Neural cell (in vitro differentiated cells): ENCODE measurements around the gene CERKL. TPM values are rescaled to one million over a fixed set of nuclear protein-coding genes. Genes with fewer than 3 reads are reported as not detected.

Experiments used
- H2AFZ ChIP-seq: fragments of 200-600, 300-800 bp; sonication (generic), shearing (Covaris generic); 2 replicates; pipeline ENCODE4 v1.6.0; 2014; ENCODE audit warnings: low read depth, mild to moderate bottlenecking, antibody characterized with exemption, low read length, moderate library complexity
- H3F3A ChIP-seq: fragments of 200-600 bp; shearing (Covaris generic); 2 replicates; pipeline ENCODE4 v1.6.1; 2016; ENCODE audit warnings: mild to moderate bottlenecking, moderate library complexity, mixed read lengths, antibody characterized with exemption, low read length; ENCODE audit not compliant: insufficient read depth, poor library complexity, severe bottlenecking
- H3K27ac ChIP-seq: fragments of 200-600, 300-800 bp; sonication (generic), shearing (Covaris generic); 2 replicates; pipeline ENCODE4 v1.5.1; 2014; ENCODE audit warnings: mild to moderate bottlenecking, low read length, moderate library complexity
- H3K27me3 ChIP-seq: fragments of 300-800, 200-600 bp; sonication (generic), shearing (Covaris generic); 2 replicates; pipeline ENCODE4 v1.6.0; 2014; ENCODE audit warnings: mild to moderate bottlenecking, low read depth, low read length, moderate library complexity; ENCODE audit not compliant: insufficient read depth
- H3K36me3 ChIP-seq: fragments of 300-800, 200-600 bp; sonication (generic), shearing (Covaris generic); 2 replicates; pipeline ENCODE4 v1.5.1; 2014; ENCODE audit warnings: mild to moderate bottlenecking, antibody characterized with exemption, low read length, moderate library complexity; ENCODE audit not compliant: insufficient read depth
- H3K4me2 ChIP-seq: fragments of 300-800, 200-600 bp; sonication (generic), shearing (Covaris generic); 2 replicates; pipeline ENCODE4 v1.6.0; 2014; ENCODE audit warnings: mild to moderate bottlenecking, low read length
- H3K4me3 ChIP-seq: fragments of 300-800, 200-600 bp; sonication (generic), shearing (Covaris generic); 2 replicates; pipeline ENCODE4 v1.5.1; 2014; ENCODE audit warnings: mild to moderate bottlenecking, low read length, moderate library complexity
- H3K79me2 ChIP-seq: fragments of 200-600 bp; shearing (Covaris generic); replicated peaks from 2 replicates; pipeline ENCODE4 v1.6.0; 2014; ENCODE audit warnings: mild to moderate bottlenecking, low read length, moderate library complexity; ENCODE audit not compliant: insufficient read depth
- H3K9ac ChIP-seq: fragments of 300-800, 200-600 bp; sonication (generic), shearing (Covaris generic); 2 replicates; pipeline ENCODE4 v1.6.1; 2016; ENCODE audit warnings: mild to moderate bottlenecking, low read length, mixed read lengths
- H3K9me2 ChIP-seq: fragments of 200-600 bp; shearing (Covaris generic); 2 replicates; pipeline ENCODE4 v1.6.1; 2016; ENCODE audit warnings: mild to moderate bottlenecking, low read length, mixed read lengths; ENCODE audit not compliant: insufficient read depth
- H3K9me3 ChIP-seq: fragments of 200-600, 300-800 bp; sonication (generic), shearing (Covaris generic); 2 replicates; pipeline ENCODE4 v1.6.1; 2016; ENCODE audit warnings: mild to moderate bottlenecking, mixed run types, low read length, moderate library complexity, mixed read lengths
- H4K20me1 ChIP-seq: fragments of 200-600 bp; shearing (Covaris generic); 2 replicates; pipeline ENCODE4 v1.6.1; 2016; ENCODE audit warnings: mild to moderate bottlenecking, mixed run types; ENCODE audit not compliant: insufficient read depth
- CTCF ChIP-seq: fragments of 450-650 bp; IDR thresholded peaks from 2 replicates; pipeline ENCODE4 v1.5.1; 2014; ENCODE audit warnings: antibody characterized with exemption, mild to moderate bottlenecking, moderate library complexity; ENCODE audit not compliant: poor library complexity, severe bottlenecking
- EP300 ChIP-seq: fragments of 450-650 bp; conservative IDR thresholded peaks from 2 replicates; pipeline ENCODE4 v1.6.1; 2014; ENCODE audit warnings: antibody characterized with exemption, mild to moderate bottlenecking, moderate library complexity; ENCODE audit not compliant: poor library complexity, severe bottlenecking
- EZH2 ChIP-seq: fragments of 200-600, 300-800 bp; shearing (Covaris generic), sonication (generic); IDR thresholded peaks from 2 replicates; pipeline ENCODE4 v1.6.1; 2014; ENCODE audit warnings: antibody characterized with exemption, low read length, borderline replicate concordance, mild to moderate bottlenecking; ENCODE audit not compliant: insufficient read depth, poor library complexity, severe bottlenecking
- MXI1 ChIP-seq: fragments of 450-650 bp; conservative IDR thresholded peaks from 2 replicates; pipeline ENCODE4 v1.6.1; 2014; ENCODE audit warnings: antibody characterized with exemption, mild to moderate bottlenecking; ENCODE audit not compliant: poor library complexity, severe bottlenecking
- POLR2AphosphoS5 ChIP-seq: IDR thresholded peaks from 2 replicates; pipeline ENCODE4 v1.6.1; 2012
- RAD21 ChIP-seq: fragments of 450-650 bp; conservative IDR thresholded peaks from 2 replicates; pipeline ENCODE4 v1.6.1; 2014; ENCODE audit warnings: antibody characterized with exemption, mild to moderate bottlenecking, moderate library complexity
- SMC3 ChIP-seq: fragments of 450-650 bp; conservative IDR thresholded peaks from 2 replicates; pipeline ENCODE4 v1.6.1; 2014; ENCODE audit warnings: antibody characterized with exemption, mild to moderate bottlenecking, moderate library complexity; ENCODE audit not compliant: poor library complexity
- TAF1 ChIP-seq: IDR thresholded peaks from 2 replicates; pipeline ENCODE4 v1.6.1; 2012; ENCODE audit warnings: low read depth
- polyA plus RNA-seq: library from polyadenylated mRNA; depleted of rRNA; stranded (reverse); fragments of >200 nt; gene quantifications from 2 replicates; pipeline ENCODE4 v1.2.3, GENCODE V29; 2014
- TF ChIP-seq, protein P1 (sequence below): IDR thresholded peaks from 2 replicates; pipeline ENCODE4 v1.6.1; 2012; ENCODE audit warnings: borderline replicate concordance

CERKL gene
- polyA plus RNA-seq, 1 donor from 2014 or later = not detected

DNA sequence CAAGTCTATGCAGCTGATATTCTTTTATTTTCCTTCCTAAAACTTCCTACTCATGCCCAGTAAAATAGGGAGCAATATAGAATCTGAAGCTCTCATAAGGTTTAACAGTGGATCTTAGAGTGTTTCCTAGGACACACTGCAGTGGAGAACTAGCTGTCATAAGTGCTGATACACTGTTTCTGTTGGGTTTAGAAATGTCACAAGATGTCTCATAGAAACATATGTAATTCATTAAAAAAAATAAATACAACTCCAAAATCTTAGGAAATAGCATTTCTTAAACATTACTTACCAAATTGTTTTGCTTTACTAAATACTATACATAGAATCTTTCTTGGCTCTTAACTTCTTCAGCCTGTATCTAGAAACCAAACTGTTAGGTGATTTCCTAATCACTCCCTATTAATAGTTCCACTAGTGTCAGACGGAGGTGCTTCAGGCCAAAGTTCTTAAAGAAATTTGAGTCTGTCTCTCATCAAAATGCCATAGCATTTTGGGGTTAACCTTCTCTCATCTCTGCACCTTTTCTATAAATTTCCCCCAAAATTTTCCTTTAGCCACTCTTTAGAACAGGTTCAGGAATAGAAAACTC lies 93.7 kb downstream of the CERKL start:
- Histone ChIP-seq H3F3A (no peaks in the 10 kb centered on the region), H4K20me1 (no peaks in the 10 kb centered on the region), H3K27me3 (no peaks in the 10 kb centered on the region), H2AFZ (no peak overlapping the region), H3K36me3 (no peaks in the 10 kb centered on the region), H3K4me2 (no peak overlapping the region), H3K79me2 (no peaks in the 10 kb centered on the region), H3K9ac (no peak overlapping the region), H3K9me2 (no peaks in the 10 kb centered on the region), H3K9me3 (no peaks in the 10 kb centered on the region), H3K27ac (no peak overlapping the region), H3K4me3 (no peak overlapping the region)
- TF ChIP-seq MXI1 (no peak), SMC3 (no peak), EP300 (no peak), EZH2 (no peak), TAF1 (no peak), RAD21 (no peak), CTCF (no peak), POLR2AphosphoS5 (no peak)
- TF ChIP-seq, protein P1, sequence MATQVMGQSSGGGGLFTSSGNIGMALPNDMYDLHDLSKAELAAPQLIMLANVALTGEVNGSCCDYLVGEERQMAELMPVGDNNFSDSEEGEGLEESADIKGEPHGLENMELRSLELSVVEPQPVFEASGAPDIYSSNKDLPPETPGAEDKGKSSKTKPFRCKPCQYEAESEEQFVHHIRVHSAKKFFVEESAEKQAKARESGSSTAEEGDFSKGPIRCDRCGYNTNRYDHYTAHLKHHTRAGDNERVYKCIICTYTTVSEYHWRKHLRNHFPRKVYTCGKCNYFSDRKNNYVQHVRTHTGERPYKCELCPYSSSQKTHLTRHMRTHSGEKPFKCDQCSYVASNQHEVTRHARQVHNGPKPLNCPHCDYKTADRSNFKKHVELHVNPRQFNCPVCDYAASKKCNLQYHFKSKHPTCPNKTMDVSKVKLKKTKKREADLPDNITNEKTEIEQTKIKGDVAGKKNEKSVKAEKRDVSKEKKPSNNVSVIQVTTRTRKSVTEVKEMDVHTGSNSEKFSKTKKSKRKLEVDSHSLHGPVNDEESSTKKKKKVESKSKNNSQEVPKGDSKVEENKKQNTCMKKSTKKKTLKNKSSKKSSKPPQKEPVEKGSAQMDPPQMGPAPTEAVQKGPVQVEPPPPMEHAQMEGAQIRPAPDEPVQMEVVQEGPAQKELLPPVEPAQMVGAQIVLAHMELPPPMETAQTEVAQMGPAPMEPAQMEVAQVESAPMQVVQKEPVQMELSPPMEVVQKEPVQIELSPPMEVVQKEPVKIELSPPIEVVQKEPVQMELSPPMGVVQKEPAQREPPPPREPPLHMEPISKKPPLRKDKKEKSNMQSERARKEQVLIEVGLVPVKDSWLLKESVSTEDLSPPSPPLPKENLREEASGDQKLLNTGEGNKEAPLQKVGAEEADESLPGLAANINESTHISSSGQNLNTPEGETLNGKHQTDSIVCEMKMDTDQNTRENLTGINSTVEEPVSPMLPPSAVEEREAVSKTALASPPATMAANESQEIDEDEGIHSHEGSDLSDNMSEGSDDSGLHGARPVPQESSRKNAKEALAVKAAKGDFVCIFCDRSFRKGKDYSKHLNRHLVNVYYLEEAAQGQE = no peak

GRCh38 chr2:181558371-181558770 lies 98.5 kb downstream of the CERKL start:
- no peak for TF ChIP-seq EP300
- TF ChIP-seq POLR2AphosphoS5 = no peak
- no peak for TF ChIP-seq SMC3
- no peak for TF ChIP-seq EZH2
- TF ChIP-seq, protein P1 = no peak
- no peak for TF ChIP-seq MXI1
- TF ChIP-seq TAF1 = no peak
- no peak for TF ChIP-seq CTCF
- TF ChIP-seq RAD21 = no peak
- H3K9me2 ChIP-seq = no peaks in the 10 kb centered on the region
- H3K9ac ChIP-seq = no peak overlapping the region
- no peaks in the 10 kb centered on the region for H3K9me3 ChIP-seq
- no peaks in the 10 kb centered on the region for H3F3A ChIP-seq
- H2AFZ ChIP-seq = no peak overlapping the region
- no peak overlapping the region for H3K4me3 ChIP-seq
- no peaks in the 10 kb centered on the region for H3K27me3 ChIP-seq
- no peaks in the 10 kb centered on the region for H3K36me3 ChIP-seq
- H4K20me1 ChIP-seq = no peaks in the 10 kb centered on the region
- no peak overlapping the region for H3K27ac ChIP-seq
- H3K4me2 ChIP-seq = no peak overlapping the region
- H3K79me2 ChIP-seq = no peaks in the 10 kb centered on the region
